ENCODE measurements around the gene KRTAP10-12.
"Not testable (repeated sequence)": the region's sequence is repeated elsewhere in the genome, so short reads cannot be mapped to it uniquely, and the experiment has no call there.

Gene KRTAP10-12, protein sequence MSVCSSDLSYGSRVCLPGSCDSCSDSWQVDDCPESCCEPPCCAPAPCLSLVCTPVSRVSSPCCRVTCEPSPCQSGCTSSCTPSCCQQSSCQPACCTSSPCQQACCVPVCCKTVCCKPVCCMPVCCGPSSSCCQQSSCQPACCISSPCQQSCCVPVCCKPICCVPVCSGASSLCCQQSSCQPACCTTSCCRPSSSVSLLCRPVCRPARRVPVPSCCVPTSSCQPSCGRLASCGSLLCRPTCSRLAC
- total RNA-seq: 0 reads per million in 2 donors

DNA sequence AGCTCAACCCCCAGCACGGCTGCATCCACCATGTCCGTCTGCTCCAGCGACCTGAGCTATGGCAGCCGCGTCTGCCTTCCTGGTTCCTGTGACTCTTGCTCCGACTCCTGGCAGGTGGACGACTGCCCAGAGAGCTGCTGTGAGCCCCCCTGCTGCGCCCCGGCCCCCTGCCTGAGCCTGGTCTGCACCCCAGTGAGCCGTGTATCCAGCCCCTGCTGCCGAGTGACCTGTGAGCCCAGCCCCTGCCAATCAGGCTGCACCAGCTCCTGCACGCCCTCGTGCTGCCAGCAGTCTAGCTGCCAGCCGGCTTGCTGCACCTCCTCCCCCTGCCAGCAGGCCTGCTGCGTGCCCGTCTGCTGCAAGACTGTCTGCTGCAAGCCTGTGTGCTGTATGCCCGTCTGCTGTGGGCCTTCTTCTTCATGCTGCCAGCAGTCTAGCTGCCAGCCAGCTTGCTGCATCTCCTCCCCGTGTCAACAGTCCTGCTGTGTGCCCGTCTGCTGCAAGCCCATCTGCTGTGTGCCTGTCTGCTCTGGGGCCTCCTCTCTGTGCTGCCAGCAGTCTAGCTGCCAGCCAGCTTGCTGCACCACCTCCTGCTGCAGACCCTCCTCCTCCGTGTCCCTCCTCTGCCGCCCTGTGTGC is at the start of gene KRTAP10-12:
Gene KRTAP10-12, plus strand, starts transcription at position 1 of the 639 bp plus-strand sequence. Its CDS starts 30 bp downstream, at position 31.
- DNase-seq: not testable (repeated sequence)

DNA sequence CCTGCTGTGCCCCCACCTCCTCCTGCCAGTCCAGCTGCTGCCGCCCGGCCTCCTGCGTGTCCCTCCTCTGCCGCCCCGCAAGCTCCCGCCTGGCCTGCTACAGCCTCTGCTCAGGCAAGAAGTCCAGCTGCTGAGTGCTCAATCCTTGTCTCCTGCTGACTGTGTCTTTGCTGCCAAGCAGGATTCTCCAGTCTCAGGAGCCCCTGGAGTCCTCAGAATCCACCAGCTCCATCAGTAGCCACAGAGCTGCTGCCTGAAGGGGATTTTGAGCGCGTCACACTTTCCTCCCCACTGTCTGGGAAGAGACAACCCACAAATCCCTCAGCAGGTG is 49.8 kb upstream of the KRTAP10-12 start:
- no peak for DNase-seq

DNA sequence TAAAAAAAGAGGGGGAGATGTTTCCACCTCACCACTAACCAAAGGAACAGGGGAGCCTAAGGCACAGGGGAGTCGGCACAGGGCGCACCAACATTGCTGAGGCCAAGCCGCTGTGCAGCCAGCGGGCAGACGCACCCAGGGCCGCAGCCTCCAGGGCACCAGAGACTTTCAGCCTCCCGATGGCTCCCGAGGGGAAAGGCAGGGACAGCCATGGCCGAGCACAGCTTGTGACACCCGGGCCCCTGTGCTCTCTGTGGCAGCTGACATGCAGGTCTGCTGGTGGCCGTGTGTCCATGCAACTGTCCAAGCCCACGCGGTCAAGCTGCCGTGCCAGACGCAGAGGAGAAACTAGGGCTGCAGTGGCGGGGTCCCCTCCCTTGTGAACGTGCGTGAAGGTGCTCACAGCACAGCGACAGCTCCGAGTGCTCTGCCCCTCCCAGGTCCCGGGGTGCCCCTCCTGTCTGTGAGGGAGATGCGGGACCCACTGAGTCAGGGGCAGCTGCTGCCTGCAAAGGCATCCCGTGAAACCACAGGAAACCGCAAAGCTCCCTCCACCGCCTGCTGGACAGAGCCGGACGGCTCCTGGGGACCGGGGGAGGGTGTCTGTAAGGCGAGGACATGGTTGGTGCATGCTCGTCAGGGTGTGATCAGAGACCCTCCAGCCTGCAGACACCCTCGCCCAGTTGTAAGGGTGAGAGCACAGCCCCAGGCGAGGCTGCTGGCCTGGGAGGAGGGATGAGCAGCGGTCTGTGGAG is 48.2 kb upstream of the KRTAP10-12 start:
- DNase-seq: no peak

DNA sequence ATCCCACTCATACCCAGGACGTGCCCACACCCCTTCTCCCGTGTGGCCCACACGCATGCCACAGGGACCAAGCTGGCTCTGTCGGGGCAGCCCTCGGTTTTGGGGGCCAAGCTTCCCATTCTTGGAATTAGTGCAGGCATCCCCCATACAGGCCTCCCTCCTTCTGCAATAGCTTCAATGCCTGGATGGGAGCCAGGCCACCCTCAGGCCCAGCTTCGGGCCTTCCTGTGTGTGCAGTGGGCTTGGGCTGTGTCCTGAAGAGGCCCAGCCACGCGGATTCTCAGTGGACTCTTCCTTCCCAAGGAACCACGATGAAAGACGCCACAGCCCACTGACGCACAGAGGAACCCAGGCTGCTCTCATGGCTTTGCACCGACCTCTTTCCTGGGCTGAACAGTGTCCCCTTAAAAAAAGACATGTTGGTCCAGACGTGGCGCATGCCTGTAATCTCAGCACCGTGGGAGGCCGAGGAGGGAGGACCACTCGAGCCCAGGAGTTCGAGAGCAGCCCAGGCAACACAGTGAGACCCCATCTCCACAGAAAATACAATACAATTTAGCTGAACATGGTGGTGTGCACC is 47.4 kb upstream of the KRTAP10-12 start:
- no peak for DNase-seq

DNA sequence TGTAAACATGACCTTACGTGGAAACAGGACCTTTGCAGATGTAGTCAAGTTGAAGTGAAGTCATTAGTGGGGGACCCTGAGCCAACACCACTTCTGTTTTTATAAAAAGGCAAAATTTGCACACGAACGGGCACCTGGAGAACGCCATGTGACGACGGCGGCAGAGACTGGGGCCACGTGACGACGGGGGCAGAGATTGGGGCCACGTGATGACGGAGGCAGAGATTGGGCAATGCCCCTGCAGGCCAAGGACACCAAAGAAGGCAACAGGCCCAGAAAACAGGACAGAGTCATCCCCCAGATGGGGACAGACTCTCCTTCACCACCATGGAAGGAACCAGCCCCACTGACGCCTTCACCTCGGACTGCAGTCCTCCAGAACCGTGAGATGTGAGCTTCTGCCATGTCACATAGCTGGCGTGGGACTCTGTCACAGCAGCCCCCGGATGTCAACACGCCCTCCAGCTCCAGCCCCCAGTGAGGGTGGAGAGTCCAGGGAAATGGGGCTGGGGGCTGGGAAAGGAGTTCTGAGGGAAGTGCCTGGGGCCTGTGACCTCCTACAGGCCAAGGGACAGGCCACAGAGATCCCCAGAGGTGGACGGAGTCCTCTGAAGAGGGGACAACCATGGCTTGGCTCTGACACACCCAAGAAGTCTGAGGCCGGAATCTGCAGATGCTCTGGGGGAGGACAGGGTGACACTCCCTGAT is 46.6 kb upstream of the KRTAP10-12 start:
- DNase-seq: no peak

DNA sequence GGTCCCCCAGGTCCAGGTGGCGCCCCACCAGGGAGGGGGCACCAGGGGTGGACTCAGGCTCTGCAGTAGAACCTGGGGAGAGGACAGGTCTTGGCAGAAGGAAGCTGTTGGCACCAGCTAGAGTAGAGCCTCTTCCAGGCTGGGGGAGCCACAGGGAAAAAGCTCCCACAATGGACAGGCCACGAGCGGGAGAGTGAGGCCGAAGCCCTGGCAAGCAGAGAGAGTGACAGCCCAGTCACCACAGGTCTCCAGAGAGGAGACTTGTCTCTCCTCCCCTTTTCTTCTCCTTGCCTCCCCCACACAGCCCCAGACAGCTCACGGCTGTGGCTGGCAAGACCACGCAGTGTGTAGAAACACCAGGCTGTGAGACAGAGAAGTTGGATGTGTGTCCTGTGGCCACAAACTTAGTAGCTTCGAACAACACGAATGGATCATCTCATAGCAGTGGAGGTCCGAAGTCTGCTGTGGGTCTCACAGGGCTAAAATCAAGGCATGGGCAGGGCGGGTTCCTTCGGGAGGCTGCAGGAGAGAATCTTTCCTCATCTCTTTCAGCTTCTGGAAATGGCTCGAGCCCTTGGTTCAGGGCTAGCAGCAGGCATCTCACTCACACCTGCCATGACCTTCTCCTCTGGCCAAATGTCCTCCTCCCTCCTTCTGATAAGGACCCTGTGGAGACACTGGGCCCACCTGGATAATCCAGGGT is 45.8 kb upstream of the KRTAP10-12 start:
- DNase-seq: no peak

DNA sequence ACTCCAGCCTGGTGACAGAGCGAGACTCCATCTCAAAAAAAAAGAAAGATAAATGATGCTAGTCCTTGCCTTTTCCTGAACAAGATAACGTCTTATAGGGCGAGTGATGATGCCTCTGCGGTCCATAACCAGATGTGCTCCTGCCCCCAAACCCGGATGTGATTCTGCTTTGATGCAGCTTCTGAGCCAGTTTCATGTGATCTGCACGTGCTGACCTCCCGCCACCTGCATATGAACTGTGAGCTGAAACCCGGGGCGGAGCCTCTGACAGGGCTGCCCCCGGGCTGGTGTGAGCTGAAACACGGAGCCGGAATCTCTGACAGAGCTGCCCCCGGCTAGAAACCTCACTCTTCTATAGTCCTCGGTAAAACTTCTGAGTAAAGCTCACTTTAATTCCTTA is 43.8 kb upstream of the KRTAP10-12 start:
- DNase-seq: no peak

DNA sequence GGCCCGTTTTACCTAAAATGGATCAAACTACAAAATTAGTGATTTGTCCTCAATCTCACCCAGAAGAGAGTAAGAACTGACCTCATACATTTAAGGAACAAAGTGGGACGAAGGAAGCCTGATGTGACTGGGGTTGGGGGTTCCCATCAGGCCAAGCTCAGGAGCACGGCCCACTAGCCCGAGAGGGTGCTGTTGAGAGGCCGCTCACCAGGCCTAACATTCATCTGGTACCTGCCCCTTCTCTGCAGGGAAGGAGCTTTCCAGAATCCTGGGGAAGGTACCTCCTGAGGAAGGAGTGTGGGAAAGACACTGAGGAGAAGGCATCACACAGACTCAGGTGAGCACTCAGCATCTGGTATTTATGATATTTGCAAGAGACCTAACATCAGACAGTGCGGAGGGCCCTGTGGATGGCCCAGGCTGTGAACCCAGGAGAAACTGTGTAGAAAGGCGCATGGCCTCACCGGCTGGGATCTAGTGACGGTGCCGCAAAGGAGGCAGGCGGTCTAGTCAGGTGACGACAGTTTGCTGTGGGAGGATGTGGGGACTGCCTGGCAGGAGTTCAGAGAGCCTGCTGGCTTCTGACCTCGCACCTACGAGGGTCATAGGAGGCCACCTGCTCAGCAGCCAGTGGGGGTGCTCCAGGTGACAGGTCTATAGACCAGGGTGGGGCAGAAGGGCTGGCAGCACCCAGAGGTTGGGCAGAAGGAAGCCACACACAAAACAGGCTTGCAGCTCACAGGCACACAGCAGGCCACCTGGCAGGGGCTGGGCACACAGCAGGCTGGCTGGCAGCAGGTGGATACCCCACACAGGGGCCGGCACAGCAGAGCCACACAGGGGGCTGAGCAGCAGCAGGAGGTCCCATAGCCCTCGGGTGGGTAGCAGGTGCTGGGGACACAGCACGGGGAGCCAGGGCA is 43.1 kb upstream of the KRTAP10-12 start:
- DNase-seq: peak in 3 of 5 experiments; percentile 58 to 91 (median 77)

DNA sequence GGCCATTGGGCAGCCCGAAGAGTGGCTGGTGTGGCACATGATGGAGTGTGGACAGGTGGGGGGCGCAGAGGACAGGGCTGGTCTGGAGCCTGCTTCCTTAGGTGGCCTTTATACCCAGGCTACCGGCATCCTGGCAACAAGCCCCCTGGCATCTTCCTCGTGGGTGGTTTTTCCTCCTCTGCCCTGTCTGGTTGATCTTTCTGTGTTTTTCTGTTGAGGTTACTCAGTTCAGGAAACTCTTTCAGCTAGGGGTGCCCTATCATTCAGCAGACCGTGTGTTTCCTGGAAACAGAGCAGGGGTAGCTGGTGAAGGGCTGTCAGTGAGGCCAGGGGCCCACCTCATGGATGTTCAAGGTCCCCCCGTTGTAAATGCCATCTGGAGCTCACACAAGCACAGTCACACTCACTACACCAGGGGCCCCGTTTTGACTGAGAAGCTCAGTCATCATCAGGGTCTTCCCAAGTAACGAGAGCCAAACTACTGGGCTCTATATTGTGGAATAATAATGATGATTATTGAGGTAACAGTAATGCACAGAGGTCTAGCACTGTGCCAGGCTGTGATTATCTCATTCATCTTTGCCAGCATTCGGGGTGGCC is 42.3 kb upstream of the KRTAP10-12 start, which contains the start of gene KRTAP12-4:
Gene KRTAP12-4, minus strand, starts transcription at position 84 of the 600 bp plus-strand sequence. Its CDS starts 45 bp downstream, at position 39.
- DNase-seq: peak in 1 of 5 experiments; percentile 47

DNA sequence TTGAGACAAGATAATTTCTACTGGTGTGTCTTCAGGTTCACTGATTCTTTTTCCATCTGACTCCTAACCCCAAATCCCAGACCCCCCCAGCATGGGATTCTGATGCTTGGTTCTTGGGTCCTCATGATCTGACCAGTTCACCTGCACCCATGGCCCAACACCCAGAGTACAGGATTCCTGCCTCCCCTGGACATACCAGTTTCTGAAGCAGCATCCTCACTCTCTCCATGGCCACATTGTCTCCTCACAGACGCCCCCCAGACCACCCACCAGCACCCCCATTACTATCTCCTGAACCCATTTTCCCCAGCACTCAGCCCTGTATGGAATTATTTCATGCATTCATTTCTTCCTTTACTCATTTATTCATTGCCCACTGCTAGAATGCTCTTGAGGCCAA is 40.1 kb upstream of the KRTAP10-12 start:
- DNase-seq: no peak

DNA sequence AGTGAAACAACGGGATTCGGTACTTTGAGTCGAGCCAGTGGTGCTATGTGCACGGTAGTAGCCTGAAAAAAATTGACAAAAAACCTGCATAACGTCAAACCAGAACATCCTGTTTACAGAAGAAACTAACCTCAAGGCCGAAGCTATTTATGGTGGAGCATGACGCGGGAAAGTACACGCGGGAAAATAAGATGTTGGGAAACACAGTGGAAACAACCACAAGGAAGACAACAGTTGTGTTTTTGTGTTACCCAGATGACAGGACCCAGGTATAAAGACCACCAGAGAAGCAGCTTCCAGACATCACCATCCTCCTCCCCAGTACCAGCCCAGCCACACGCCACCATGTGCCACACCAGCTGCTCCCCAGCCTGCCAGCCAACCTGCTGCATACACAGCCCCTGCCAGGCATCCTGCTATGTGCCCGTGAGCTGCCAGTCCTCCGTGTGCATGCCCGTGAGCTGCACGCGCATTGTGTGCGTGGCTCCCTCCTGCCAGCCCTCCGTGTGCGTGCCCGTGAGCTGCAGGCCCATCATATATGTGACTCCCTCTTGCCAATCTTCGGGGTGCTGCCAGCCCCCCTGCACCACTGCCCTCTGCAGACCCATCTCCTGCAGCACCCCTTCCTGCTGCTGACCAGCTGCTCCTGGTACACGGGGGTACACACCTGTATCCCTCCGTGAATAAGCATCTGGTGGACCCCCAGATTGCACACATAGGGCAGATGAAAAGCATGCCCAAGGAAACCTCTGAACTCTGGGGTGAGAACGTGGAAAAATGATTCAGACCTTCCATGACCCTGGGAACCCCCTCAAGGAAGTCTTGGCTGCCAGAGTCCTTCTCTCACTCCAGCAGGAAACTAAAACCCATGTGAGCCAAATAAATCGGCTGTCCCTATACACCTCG is 39.1 kb upstream of the KRTAP10-12 start, which contains the start of gene KRTAP12-3:
Gene KRTAP12-3, plus strand, starts transcription at position 298 of the 906 bp plus-strand sequence. Its CDS starts 48 bp downstream, at position 346.
- DNase-seq: peak in 3 of 5 experiments; percentile 44 to 92 (median 89)

DNA sequence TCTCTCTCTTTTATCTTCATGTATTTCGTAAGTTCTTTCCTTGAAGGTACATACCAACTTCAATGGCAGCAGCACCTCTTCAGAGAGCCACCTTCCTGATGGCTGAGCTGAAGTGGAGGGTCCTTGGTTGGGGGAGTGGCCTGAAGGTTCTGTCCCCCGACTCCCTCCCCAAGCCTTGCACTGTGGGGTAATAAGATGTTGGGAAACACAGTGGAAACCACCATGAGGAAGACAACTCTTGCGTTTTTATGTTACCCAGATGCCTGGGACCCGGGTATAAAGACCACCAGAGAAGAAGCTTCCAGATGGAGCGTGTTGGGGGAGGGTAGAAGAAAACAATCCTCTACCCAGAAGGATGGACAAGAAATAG is 38.4 kb upstream of the KRTAP10-12 start:
- DNase-seq: no peak

DNA sequence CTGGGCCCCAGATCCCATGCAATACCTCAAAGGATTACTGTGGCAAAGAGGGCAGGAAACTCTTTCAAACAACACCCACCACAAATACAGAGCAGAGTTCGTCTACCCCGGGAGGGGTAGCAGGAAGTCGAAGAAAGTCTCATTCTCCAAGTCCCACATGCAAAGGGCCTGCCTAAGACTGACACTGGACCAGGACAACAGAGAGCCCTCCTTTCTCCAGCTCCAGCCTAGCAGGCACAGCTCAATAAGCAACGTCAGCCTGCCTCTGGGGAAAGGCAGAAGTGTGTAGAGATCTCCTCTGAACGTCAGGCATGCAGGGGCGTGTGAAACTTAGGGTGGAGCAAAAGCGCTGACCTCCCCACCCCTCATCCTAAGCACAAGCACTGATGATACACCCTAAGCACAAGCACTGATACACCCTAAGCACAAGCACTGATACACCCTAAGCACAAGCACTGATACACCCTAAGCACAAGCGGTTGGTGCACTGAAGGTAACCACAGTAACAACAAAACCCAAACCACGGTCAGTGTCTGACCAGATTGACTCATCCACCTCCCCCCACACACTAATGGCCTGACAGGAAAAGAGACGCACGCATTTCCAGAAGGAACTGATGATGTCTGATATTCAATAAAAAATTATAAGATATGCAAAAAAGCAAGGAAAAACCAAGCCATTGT is 37.9 kb upstream of the KRTAP10-12 start:
- DNase-seq: peak in 2 of 5 experiments; percentile 44 to 73

DNA sequence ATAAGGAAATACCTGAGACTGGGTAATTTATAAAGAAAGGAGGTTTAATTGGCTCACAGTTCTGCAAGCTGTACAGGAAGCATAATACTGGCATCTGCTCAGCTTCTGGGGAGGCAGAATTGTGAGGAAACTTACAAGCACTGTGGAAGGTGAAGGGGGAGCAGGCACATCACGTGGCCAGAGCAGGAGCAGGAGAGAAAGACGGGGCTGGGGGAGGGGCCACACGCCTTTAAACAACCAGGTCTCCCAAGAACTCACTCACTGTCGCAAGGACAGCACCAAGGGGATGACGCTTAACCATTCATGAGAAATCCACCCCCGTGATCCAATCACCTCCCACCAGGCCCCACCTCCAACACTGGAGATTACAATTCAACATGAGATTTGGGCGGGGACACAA is 35.4 kb upstream of the KRTAP10-12 start:
- DNase-seq: not testable (repeated sequence)

DNA sequence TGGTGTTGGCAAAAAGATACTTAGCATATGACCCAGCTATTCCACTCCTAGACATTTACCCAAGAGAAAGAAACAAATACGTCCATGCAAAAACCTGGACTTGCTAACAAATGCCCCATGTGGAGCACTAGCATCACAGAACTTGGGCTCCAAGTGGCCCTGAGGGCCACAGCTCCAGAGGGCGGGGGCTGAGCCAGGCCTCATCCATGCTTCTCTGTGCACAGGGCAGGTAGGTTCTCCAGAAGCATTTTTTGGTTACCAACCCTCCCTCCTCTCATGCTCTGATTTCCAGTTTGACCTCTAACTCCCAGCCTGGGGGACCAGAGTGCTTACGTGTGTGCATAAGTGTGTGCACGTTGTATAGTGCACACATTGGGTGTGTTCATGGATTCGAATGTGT is 32.3 kb upstream of the KRTAP10-12 start:
- DNase-seq: no peak

DNA sequence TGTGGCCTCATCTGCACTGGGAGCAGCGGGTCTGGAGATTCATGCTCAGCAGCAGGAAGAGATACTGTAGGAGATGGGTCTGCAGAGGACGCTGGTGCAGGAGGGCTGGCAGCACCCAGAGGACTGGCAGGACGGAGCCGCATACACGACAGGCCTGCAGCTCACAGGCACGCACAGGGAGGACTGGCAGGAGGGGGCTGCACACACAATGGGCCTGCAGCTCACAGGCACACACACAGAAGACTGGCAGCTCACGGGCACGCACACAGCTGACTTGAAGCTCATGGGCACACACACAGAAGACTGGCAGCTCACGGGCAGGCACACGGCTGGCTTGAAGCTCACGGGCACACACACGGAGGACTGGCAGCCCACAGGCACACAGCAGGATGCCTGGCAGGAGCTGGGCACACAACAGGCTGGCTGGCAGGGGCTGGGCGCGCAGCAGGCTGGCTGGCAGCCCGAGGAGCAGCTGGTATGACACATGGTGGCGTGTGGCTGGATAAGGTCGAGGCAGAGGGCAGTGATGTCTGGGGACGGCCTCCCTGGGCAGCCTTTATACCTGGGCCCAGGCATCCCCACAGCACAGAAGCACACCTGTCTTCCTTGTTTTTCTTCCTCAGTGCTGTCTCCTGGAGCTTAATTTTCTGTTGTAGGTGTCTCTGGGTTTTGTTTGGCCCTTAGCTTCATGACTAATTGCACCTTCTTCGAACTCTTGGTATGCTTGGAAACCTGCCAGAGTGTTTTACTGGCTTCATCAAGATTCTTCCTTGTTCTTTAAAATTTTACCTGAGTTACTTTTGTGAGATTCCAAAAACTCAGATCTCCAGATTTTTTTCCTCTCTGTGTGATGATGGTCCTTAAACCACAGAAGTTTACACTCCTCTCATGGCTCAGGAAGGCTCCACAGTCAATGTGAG is 30.3 kb upstream of the KRTAP10-12 start, which contains the start of gene KRTAP12-2:
Gene KRTAP12-2, minus strand, starts transcription at position 527 of the 920 bp plus-strand sequence. Its CDS starts 41 bp downstream, at position 486.
- DNase-seq: no peak

DNA sequence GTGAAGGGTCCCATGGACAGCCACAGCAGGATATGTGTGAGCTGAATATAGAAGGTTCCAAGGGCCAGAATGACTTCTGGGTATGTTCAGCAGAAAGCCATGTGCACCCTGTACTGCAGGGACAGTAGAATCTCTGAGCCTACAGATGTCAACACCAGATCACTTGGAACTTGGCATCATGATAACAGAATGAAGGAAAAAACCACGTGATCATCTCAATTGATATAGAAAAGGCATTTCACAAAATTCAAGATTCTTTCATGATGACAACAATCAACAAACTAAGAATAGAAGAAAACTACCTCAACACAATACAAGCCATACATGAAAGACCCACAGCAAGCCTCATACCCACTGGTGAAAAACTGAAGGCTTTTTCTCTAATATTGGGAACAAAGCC is 29.4 kb upstream of the KRTAP10-12 start:
- DNase-seq: no peak
